Dendritic cell treated with granulocyte-macrophage colony-stimulating factor and Interleukin-4, amounts not matched to agents 40 ng/mL and 50 ng/mL, for 4 days (primary cell): ENCODE results near the gene MAPK8IP3.
A peak's percentile ranks its signal among the peaks of the same experiment; 100 is the strongest.

Experiments
- H3K27ac Mint-ChIP-seq: one replicate; pipeline ENCODE4 v1.8.0; 2022; ENCODE audit warnings: mild to moderate bottlenecking, mixed read lengths
- H3K27me3 Mint-ChIP-seq: one replicate; pipeline ENCODE4 v1.8.0; 2022; ENCODE audit warnings: mild to moderate bottlenecking, mixed read lengths
- H3K36me3 Mint-ChIP-seq: one replicate; pipeline ENCODE4 v1.8.0; 2022; ENCODE audit warnings: low read depth, mixed read lengths
- H3K4me1 Mint-ChIP-seq: one replicate; pipeline ENCODE4 v1.8.0; 2022; ENCODE audit warnings: low read depth, mixed read lengths
- H3K4me3 Mint-ChIP-seq: one replicate; pipeline ENCODE4 v1.8.0; 2022; ENCODE audit warnings: mild to moderate bottlenecking, moderate library complexity, mixed read lengths
- H3K9me3 Mint-ChIP-seq: one replicate; pipeline ENCODE4 v1.8.0; 2022; ENCODE audit warnings: mixed read lengths
- intact Hi-C: fragments of 100-400 bp; cut with micrococcal nuclease; formaldehyde crosslinking; loops from one replicate; pipeline ENCODE4 v1.15.0; 2022

Gene MAPK8IP3, protein sequence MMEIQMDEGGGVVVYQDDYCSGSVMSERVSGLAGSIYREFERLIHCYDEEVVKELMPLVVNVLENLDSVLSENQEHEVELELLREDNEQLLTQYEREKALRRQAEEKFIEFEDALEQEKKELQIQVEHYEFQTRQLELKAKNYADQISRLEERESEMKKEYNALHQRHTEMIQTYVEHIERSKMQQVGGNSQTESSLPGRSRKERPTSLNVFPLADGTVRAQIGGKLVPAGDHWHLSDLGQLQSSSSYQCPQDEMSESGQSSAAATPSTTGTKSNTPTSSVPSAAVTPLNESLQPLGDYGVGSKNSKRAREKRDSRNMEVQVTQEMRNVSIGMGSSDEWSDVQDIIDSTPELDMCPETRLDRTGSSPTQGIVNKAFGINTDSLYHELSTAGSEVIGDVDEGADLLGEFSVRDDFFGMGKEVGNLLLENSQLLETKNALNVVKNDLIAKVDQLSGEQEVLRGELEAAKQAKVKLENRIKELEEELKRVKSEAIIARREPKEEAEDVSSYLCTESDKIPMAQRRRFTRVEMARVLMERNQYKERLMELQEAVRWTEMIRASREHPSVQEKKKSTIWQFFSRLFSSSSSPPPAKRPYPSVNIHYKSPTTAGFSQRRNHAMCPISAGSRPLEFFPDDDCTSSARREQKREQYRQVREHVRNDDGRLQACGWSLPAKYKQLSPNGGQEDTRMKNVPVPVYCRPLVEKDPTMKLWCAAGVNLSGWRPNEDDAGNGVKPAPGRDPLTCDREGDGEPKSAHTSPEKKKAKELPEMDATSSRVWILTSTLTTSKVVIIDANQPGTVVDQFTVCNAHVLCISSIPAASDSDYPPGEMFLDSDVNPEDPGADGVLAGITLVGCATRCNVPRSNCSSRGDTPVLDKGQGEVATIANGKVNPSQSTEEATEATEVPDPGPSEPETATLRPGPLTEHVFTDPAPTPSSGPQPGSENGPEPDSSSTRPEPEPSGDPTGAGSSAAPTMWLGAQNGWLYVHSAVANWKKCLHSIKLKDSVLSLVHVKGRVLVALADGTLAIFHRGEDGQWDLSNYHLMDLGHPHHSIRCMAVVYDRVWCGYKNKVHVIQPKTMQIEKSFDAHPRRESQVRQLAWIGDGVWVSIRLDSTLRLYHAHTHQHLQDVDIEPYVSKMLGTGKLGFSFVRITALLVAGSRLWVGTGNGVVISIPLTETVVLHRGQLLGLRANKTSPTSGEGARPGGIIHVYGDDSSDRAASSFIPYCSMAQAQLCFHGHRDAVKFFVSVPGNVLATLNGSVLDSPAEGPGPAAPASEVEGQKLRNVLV (N-terminal part only)

GRCh38 chr16:1705688-1706385, at the start of gene MAPK8IP3:
TSS of gene MAPK8IP3 (plus strand) at chr16:1706195. CDS start at chr16:1706340, 145 bp downstream.
- intact Hi-C loops = loop anchor here (5.0 kb wide), 1 partner anchor 66 kb away; the partner anchor contains the start of genes EME2, MRPS34 and NME3
- Mint-ChIP-seq H3K9me3 (no peaks in the 10 kb centered on the region), H3K4me3 (peak within 1 kb of the TSS; percentile 95), H3K27me3 (no peaks in the 10 kb centered on the region), H3K36me3 (peaks cover 51% of the 10 kb centered on the region), H3K4me1 (peaks cover 49% of the 10 kb centered on the region), H3K27ac (peak within 1 kb of the TSS; percentile 98)

DNA sequence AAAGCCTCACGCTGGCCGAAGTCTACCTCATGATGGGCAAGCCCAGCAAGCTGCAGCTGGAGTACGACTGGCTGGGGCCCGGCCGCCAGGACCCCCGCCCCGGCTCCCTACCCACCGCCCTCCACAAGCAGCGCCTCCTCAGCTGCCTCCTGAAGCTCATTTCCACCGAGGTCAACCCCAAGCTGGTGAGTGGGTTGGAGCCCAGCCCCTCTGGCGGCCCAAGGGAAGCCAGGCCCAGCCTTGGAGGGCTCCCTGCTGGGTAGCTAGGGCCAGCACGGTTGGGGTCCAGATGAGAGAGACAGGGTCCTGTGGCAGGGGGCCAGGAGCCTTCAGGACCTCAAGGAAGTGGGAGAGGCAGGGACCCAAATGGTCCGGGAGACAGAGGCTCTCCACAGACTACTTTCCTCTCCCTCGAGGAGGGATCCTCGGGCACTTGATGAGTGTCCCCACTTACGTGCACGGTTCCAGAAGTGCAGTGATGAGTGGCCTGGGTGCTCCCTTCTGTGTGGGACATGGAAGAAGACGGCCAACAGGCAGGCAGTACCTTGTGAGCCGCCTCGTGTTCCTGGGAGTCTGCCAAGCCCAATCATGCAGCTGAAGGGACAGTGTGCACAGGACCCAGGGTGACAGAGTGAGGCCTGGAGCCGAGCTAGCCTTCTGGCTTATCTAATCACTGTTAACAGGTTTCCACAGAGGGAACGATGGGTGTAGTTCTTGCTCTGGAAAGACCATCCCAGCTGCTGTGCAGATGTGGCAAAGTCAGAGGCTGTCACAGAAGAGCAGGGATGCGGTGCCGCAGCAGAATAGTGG, 49.0 kb upstream of the MAPK8IP3 start:
- H3K9me3 Mint-ChIP-seq = no peaks in the 10 kb centered on the region
- H3K36me3 Mint-ChIP-seq = peaks cover 97% of the 10 kb centered on the region
- H3K4me1 Mint-ChIP-seq = peaks cover 15% of the 10 kb centered on the region
- H3K27ac Mint-ChIP-seq = no peak overlapping the region
- no peaks in the 10 kb centered on the region for H3K27me3 Mint-ChIP-seq
- intact Hi-C loops = no loop called here
- no peak overlapping the region for H3K4me3 Mint-ChIP-seq

DNA sequence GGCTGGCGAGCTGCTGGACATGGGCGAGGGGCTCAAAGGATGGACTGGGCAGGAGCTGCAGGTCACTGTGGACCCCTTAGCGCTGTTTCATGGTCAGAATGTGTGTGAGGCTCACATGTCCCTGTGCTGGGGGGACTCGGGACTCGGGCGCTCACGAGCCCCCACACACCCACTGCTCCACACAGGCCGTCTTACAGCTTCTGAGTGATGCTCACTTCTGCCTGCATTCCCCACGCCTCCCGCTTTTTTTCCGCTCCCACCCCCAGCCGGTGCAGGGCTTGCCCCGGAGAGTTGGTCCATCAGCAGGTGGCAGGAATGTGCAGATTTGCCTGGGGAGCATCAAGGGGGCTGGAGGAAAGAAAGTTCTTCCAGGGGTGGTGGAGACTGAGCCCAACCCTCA, 48.2 kb upstream of the MAPK8IP3 start:
- no peak overlapping the region for H3K27ac Mint-ChIP-seq
- intact Hi-C loops = no loop called here
- H3K36me3 Mint-ChIP-seq = peaks cover 97% of the 10 kb centered on the region
- no peak overlapping the region for H3K4me3 Mint-ChIP-seq
- no peaks in the 10 kb centered on the region for H3K9me3 Mint-ChIP-seq
- H3K27me3 Mint-ChIP-seq = no peaks in the 10 kb centered on the region
- H3K4me1 Mint-ChIP-seq = peaks cover 15% of the 10 kb centered on the region

GRCh38 chr16:1659031-1659430, 47.0 kb upstream of the MAPK8IP3 start:
- peaks cover 15% of the 10 kb centered on the region for H3K4me1 Mint-ChIP-seq
- intact Hi-C loops = no loop called here
- no peaks in the 10 kb centered on the region for H3K27me3 Mint-ChIP-seq

DNA sequence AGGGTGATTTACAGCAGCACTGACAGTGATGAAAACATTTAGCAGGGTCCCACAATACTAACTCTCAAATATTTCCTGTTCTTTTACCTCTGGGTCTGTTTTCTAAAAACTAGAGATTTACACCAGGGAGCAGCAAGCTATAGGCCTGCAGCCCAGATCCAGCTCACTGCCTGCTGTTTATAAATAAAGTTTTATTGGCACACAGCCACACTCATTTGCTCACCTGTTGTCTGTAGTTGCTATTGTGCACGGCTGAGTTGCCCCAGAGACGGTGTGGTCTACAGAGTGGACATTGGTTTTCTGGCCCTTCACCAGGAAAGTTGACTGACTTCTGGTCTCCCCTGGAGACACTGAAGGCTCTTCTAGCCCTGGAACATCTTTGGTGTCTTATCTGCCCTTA, 44.2 kb upstream of the MAPK8IP3 start:
- Mint-ChIP-seq H3K27me3 (no peaks in the 10 kb centered on the region), H3K4me1 (no peaks in the 10 kb centered on the region), H3K9me3 (no peaks in the 10 kb centered on the region), H3K4me3 (no peak overlapping the region), H3K27ac (no peak overlapping the region), H3K36me3 (peaks cover 97% of the 10 kb centered on the region)
- intact Hi-C loops = no loop called here

More at GRCh38 chr16:1659031-1659430, 47.0 kb upstream of the MAPK8IP3 start:
- Mint-ChIP-seq H3K4me3 (no peak overlapping the region), H3K9me3 (no peaks in the 10 kb centered on the region), H3K36me3 (peaks cover 97% of the 10 kb centered on the region), H3K27ac (peak overlapping the region; percentile 51)

- Mint-ChIP-seq H3K27me3 (no peaks in the 10 kb centered on the region), H3K27ac (no peak overlapping the region), H3K4me3 (no peak overlapping the region), H3K36me3 (peaks cover 97% of the 10 kb centered on the region), H3K4me1 (no peaks in the 10 kb centered on the region), H3K9me3 (no peaks in the 10 kb centered on the region)
- intact Hi-C loops = no loop called here
These were observed 43.5 kb upstream of the MAPK8IP3 start for GRCh38 chr16:1662543-1662942.

GRCh38 chr16:1665829-1666228, 40.2 kb upstream of the MAPK8IP3 start:
- Mint-ChIP-seq H3K4me1 (no peaks in the 10 kb centered on the region), H3K9me3 (no peaks in the 10 kb centered on the region), H3K4me3 (no peak overlapping the region), H3K27me3 (no peaks in the 10 kb centered on the region), H3K27ac (no peak overlapping the region), H3K36me3 (peaks cover 97% of the 10 kb centered on the region)
- intact Hi-C loops = no loop called here

- H3K27ac Mint-ChIP-seq = no peak overlapping the region
- H3K4me3 Mint-ChIP-seq = no peak overlapping the region
- H3K4me1 Mint-ChIP-seq = no peaks in the 10 kb centered on the region
- no peaks in the 10 kb centered on the region for H3K27me3 Mint-ChIP-seq
- H3K36me3 Mint-ChIP-seq = peaks cover 99% of the 10 kb centered on the region
- H3K9me3 Mint-ChIP-seq = no peaks in the 10 kb centered on the region
- intact Hi-C loops = no loop called here
These were observed 39.7 kb upstream of the MAPK8IP3 start for GRCh38 chr16:1666316-1666715.

DNA sequence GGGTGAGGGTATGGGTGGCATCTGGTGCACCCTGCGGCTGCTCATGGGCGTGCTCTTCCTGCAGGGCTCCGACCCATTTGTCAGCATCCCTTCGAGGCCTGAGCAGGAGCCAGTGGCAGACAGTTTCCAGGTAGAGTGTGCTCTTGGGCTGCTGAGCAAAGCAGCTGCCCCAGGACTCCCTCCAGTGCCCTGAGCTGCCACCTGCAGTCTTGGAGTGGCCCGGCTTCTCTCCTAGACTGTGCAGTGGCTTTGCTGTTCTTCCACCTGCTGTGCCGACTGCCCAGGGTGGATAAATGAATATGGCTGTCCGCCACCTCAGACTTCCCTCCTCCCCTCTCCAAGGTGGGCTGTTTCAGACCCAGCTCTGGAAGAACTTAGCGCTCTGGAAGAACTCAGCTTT, 38.7 kb upstream of the MAPK8IP3 start:
- Mint-ChIP-seq H3K4me1 (no peaks in the 10 kb centered on the region), H3K4me3 (no peak overlapping the region), H3K9me3 (no peaks in the 10 kb centered on the region), H3K36me3 (peaks cover 100% of the 10 kb centered on the region), H3K27ac (no peak overlapping the region), H3K27me3 (no peaks in the 10 kb centered on the region)
- intact Hi-C loops = no loop called here

DNA sequence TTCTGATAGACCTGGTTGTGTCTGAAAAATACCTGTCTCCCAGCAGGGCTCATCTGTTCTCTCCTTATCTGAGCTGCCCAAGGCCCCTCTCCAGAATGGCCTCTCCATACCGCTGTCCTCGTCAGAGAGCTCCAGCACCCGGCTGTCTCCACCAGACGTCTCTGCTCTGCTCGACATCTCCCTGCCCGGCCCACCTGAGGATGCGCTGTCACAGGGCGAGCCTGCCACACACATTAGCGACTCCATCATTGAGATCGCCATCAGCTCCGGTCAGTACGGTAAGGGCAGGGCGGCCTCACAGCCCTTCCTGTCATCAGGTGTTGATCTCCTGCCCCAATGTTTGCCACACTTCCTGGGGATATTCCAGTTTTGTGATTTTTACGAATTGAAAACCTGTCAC, 38.1 kb upstream of the MAPK8IP3 start:
- H3K27me3 Mint-ChIP-seq = no peaks in the 10 kb centered on the region
- no peaks in the 10 kb centered on the region for H3K4me1 Mint-ChIP-seq
- H3K9me3 Mint-ChIP-seq = no peaks in the 10 kb centered on the region
- no peak overlapping the region for H3K4me3 Mint-ChIP-seq
- H3K36me3 Mint-ChIP-seq = peaks cover 100% of the 10 kb centered on the region
- H3K27ac Mint-ChIP-seq = no peak overlapping the region
- intact Hi-C loops = no loop called here

DNA sequence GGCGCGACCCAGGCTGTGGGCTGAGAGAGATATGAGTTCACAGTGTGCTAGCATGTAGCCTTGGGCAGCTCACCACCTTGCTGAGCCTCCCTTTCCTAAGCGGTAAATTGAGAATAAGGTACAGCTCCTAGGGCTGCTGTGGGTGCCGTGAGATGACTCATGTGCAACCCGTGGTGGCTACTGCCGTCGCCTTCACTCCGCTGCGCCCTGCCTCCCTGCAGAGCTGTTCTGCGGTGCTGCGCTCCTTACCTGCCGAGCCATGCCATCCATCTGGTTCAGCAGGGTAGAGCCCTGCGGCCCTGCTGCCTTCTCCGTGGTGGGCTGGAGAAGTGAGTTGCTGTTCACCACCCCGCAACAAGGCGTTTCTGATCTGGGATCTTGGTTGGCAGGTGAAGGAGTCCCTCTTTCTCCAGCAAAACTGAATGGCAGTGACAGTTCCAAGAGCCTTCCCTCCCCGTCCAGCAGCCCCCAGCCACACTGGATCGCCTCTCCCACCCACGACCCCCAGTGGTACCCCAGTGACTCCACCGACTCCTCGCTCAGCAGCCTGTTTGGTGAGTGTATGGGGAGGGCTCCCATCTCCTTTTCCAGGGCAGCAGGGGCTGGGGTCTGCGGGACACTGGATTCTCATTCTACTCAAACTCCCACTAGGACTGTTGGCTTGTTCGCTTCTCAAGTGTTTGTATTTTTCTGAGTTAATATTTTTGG, 37.2 kb upstream of the MAPK8IP3 start:
- H3K27ac Mint-ChIP-seq = no peak overlapping the region
- intact Hi-C loops = no loop called here
- no peaks in the 10 kb centered on the region for H3K9me3 Mint-ChIP-seq
- no peak overlapping the region for H3K4me3 Mint-ChIP-seq
- no peaks in the 10 kb centered on the region for H3K4me1 Mint-ChIP-seq
- H3K27me3 Mint-ChIP-seq = no peaks in the 10 kb centered on the region
- peaks cover 100% of the 10 kb centered on the region for H3K36me3 Mint-ChIP-seq

GRCh38 chr16:1669698-1670097, 36.3 kb upstream of the MAPK8IP3 start:
- Mint-ChIP-seq H3K36me3 (peaks cover 100% of the 10 kb centered on the region), H3K9me3 (no peaks in the 10 kb centered on the region), H3K4me3 (no peak overlapping the region), H3K27me3 (no peaks in the 10 kb centered on the region), H3K27ac (no peak overlapping the region), H3K4me1 (no peaks in the 10 kb centered on the region)
- intact Hi-C loops = no loop called here
